ENCODE results near the gene TTLL10.

The TTLL10 gene

GRCh38 chr1:1240822-1241587, 67.3 kb downstream of the TTLL10 start:
- H3K4me3 ChIP-seq, result no peak overlapping the region
- no peak for TF ChIP-seq CTCF (IDR thresholded peaks at IDR 0.05)
- no peak for DNase-seq (ENCODE audit: low spot score)
- no peak overlapping the region for H3K27ac ChIP-seq

DNA sequence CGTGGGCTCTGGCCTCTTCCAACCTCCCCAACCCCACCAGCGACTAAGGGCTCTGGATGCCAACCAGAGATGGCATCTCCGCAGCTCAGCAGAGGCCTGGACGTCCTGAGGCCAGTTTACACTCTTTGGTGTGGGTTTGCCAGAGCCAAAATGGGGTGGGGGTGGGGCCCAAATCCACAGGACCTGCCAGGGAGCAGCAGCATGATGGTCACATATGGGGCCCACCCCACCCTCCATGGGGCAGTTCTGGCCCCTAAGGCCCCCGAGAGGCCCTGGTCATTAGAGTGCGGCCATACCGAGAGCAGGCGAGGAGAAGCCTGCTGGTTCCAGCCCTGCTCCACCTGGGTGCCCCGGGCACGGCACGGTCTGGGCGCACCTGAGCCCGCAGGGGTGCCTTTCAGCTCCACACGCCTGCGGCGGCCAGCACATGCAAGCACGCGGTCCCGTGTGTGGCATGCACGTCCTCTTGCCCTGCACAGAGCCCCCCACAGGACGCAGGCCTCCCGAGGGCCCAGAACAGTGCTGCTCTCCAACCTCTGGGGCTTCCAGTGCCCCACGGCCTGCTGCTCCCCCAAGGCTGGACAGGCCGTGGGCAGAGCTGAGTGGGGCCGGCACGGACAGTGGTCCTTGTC, 68.0 kb downstream of the TTLL10 start:
- Histone ChIP-seq H3K27ac (no peak overlapping the region), H3K4me3 (no peak overlapping the region)
- no peak for DNase-seq (ENCODE audit: low spot score)
- TF ChIP-seq CTCF (IDR thresholded peaks at IDR 0.05), result no peak

- TF ChIP-seq CTCF (IDR thresholded peaks at IDR 0.05), result no peak
- Histone ChIP-seq H3K27ac (no peak overlapping the region), H3K4me3 (no peak overlapping the region)
- DNase-seq (ENCODE audit: low spot score), result no peak
These were observed 69.0 kb downstream of the TTLL10 start for GRCh38 chr1:1242461-1243265.

DNA sequence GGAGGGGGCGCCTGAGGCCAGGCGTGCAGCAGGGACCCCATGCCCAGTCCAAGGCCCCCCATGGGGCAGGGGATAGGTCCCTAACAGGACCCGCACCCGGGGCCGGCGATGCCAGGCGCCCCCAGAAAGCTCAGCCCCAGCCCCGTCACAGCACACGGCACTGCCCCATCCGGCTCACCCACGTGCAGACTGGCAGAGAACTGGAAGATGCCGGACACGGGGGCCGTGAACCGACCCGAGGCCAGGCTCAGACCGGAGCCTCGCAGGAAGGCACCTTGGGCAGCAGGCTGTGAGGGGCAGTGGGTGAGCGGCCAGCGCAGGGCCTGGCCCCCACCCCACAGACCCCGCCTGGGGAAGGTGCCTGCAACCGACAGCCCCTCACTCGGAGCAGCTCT, 69.6 kb downstream of the TTLL10 start:
- Histone ChIP-seq H3K27ac (no peak overlapping the region), H3K4me3 (no peak overlapping the region)
- no peak for DNase-seq (ENCODE audit: low spot score)
- no peak for TF ChIP-seq CTCF (IDR thresholded peaks at IDR 0.05)

DNA sequence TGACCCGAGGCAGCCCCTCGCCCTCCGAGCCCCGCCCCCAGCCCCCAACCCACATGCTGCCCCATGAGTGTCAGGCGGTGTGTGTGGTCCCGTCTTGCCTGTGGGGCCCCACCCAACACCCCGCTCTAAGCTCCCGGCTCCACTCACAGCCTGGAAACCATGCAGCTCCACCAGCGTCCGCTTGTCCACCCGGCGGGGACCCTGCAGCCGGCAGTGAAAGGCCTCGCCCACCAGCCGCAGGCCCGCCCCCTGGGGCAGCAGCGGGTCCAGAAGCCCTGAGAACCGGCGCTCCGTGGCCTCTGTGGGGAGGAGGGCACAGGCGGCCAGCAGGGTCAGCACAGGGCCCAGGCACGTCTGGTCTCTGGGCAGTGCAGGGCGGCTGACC, 70.1 kb downstream of the TTLL10 start:
- Histone ChIP-seq H3K27ac (no peak overlapping the region), H3K4me3 (no peak overlapping the region)
- TF ChIP-seq CTCF (IDR thresholded peaks at IDR 0.05), result no peak
- DNase-seq (ENCODE audit: low spot score), result no peak

- no peak for TF ChIP-seq CTCF (IDR thresholded peaks at IDR 0.05)
- H3K4me3 ChIP-seq, result no peak overlapping the region
These were observed 70.6 kb downstream of the TTLL10 start for GRCh38 chr1:1244192-1244811.

More at GRCh38 chr1:1244192-1244811, 70.6 kb downstream of the TTLL10 start:
- no peak for DNase-seq (ENCODE audit: low spot score)
- no peak overlapping the region for H3K27ac ChIP-seq
